ENCODE results near the gene LIPM.

Gene LIPM

GRCh38 chr10:88782222-88782621 is 20.3 kb upstream of the LIPM start:
- no peak for FAIRE-seq
- TF ChIP-seq TAF1 (IDR thresholded peaks at IDR 0.05; ENCODE audit: borderline replicate concordance, low read depth, low read length) (no peak), POLR2AphosphoS5 (IDR thresholded peaks at IDR 0.05; ENCODE audit: low read depth, low read length) (no peak), POLR2A (IDR thresholded peaks at IDR 0.05; ENCODE audit: low read depth, low read length) (no peak)

GRCh38 chr10:88783724-88784123 is 18.8 kb upstream of the LIPM start:
- no peak for FAIRE-seq
- DNase-seq (ENCODE audit: insufficient read length): no peak
- TF ChIP-seq POLR2AphosphoS5 (IDR thresholded peaks at IDR 0.05; ENCODE audit: low read depth, low read length): no peak
- no peak for TF ChIP-seq TAF1 (IDR thresholded peaks at IDR 0.05; ENCODE audit: borderline replicate concordance, low read depth, low read length)
- no peak for TF ChIP-seq POLR2A (IDR thresholded peaks at IDR 0.05; ENCODE audit: low read depth, low read length)

More at GRCh38 chr10:88782222-88782621, 20.3 kb upstream of the LIPM start:
- DNase-seq (ENCODE audit: insufficient read length): no peak

- DNase-seq (ENCODE audit: insufficient read length) (no peak), FAIRE-seq (no peak)
- TF ChIP-seq POLR2AphosphoS5 (IDR thresholded peaks at IDR 0.05; ENCODE audit: low read depth, low read length) (no peak), TAF1 (IDR thresholded peaks at IDR 0.05; ENCODE audit: borderline replicate concordance, low read depth, low read length) (no peak), POLR2A (IDR thresholded peaks at IDR 0.05; ENCODE audit: low read depth, low read length) (no peak)
Measured at GRCh38 chr10:88786032-88786770, 16.3 kb upstream of the LIPM start.

GRCh38 chr10:88787463-88787862 is 15.1 kb upstream of the LIPM start:
- no peak for FAIRE-seq
- TF ChIP-seq POLR2AphosphoS5 (IDR thresholded peaks at IDR 0.05; ENCODE audit: low read depth, low read length): no peak
- no peak for TF ChIP-seq TAF1 (IDR thresholded peaks at IDR 0.05; ENCODE audit: borderline replicate concordance, low read depth, low read length)
- TF ChIP-seq POLR2A (IDR thresholded peaks at IDR 0.05; ENCODE audit: low read depth, low read length): no peak
- no peak for DNase-seq (ENCODE audit: insufficient read length)

GRCh38 chr10:88788924-88789323 is 13.6 kb upstream of the LIPM start:
- no peak for FAIRE-seq
- TF ChIP-seq POLR2A (IDR thresholded peaks at IDR 0.05; ENCODE audit: low read depth, low read length): no peak
- TF ChIP-seq TAF1 (IDR thresholded peaks at IDR 0.05; ENCODE audit: borderline replicate concordance, low read depth, low read length): no peak
- TF ChIP-seq POLR2AphosphoS5 (IDR thresholded peaks at IDR 0.05; ENCODE audit: low read depth, low read length): no peak
- DNase-seq (ENCODE audit: insufficient read length): no peak

- DNase-seq (ENCODE audit: insufficient read length) (no peak), FAIRE-seq (peak; percentile 56)
- TF ChIP-seq POLR2AphosphoS5 (IDR thresholded peaks at IDR 0.05; ENCODE audit: low read depth, low read length) (no peak), POLR2A (IDR thresholded peaks at IDR 0.05; ENCODE audit: low read depth, low read length) (no peak), TAF1 (IDR thresholded peaks at IDR 0.05; ENCODE audit: borderline replicate concordance, low read depth, low read length) (no peak)
Measured at GRCh38 chr10:88791924-88792323, 10.6 kb upstream of the LIPM start.

GRCh38 chr10:88792661-88793060 is 9.9 kb upstream of the LIPM start:
- TF ChIP-seq POLR2AphosphoS5 (IDR thresholded peaks at IDR 0.05; ENCODE audit: low read depth, low read length) (no peak), POLR2A (IDR thresholded peaks at IDR 0.05; ENCODE audit: low read depth, low read length) (no peak), TAF1 (IDR thresholded peaks at IDR 0.05; ENCODE audit: borderline replicate concordance, low read depth, low read length) (no peak)
- FAIRE-seq (peak; percentile 56), DNase-seq (ENCODE audit: insufficient read length) (no peak)

GRCh38 chr10:88793712-88794299 is 8.7 kb upstream of the LIPM start:
- FAIRE-seq (no peak), DNase-seq (ENCODE audit: insufficient read length) (no peak)
- TF ChIP-seq TAF1 (IDR thresholded peaks at IDR 0.05; ENCODE audit: borderline replicate concordance, low read depth, low read length): no peak
- TF ChIP-seq POLR2AphosphoS5 (IDR thresholded peaks at IDR 0.05; ENCODE audit: low read depth, low read length): no peak
- TF ChIP-seq POLR2A (IDR thresholded peaks at IDR 0.05; ENCODE audit: low read depth, low read length): no peak

GRCh38 chr10:88794731-88795130 is 7.8 kb upstream of the LIPM start:
- no peak for FAIRE-seq
- no peak for DNase-seq (ENCODE audit: insufficient read length)
- TF ChIP-seq TAF1 (IDR thresholded peaks at IDR 0.05; ENCODE audit: borderline replicate concordance, low read depth, low read length) (no peak), POLR2A (IDR thresholded peaks at IDR 0.05; ENCODE audit: low read depth, low read length) (no peak), POLR2AphosphoS5 (IDR thresholded peaks at IDR 0.05; ENCODE audit: low read depth, low read length) (no peak)

- no peak for DNase-seq (ENCODE audit: insufficient read length)
- no peak for FAIRE-seq
- no peak for TF ChIP-seq TAF1 (IDR thresholded peaks at IDR 0.05; ENCODE audit: borderline replicate concordance, low read depth, low read length)
- no peak for TF ChIP-seq POLR2A (IDR thresholded peaks at IDR 0.05; ENCODE audit: low read depth, low read length)
- TF ChIP-seq POLR2AphosphoS5 (IDR thresholded peaks at IDR 0.05; ENCODE audit: low read depth, low read length): no peak
Measured at GRCh38 chr10:88800152-88801125, 2.1 kb upstream of the LIPM start.

- TF ChIP-seq POLR2A (IDR thresholded peaks at IDR 0.05; ENCODE audit: low read depth, low read length): no peak
- no peak for TF ChIP-seq POLR2AphosphoS5 (IDR thresholded peaks at IDR 0.05; ENCODE audit: low read depth, low read length)
- TF ChIP-seq TAF1 (IDR thresholded peaks at IDR 0.05; ENCODE audit: borderline replicate concordance, low read depth, low read length): no peak
- FAIRE-seq: no peak
- DNase-seq (ENCODE audit: insufficient read length): no peak
Measured at GRCh38 chr10:88803641-88804040, 1.1 kb downstream of the LIPM start.
